NCI-H2196 treated with DMSO at 0.1 percent for 48 hours (cell line): ENCODE measurements around the gene EHD4.

Source experiments
- DNase-seq: peaks from one replicate; lab custom pipeline; 2025; ENCODE audit not compliant: unreplicated experiment; lab: John Stamatoyannopoulos, UW

Gene EHD4

GRCh38 chr15:41958002-41958420, 14.3 kb downstream of the EHD4 start:
- no peak for DNase-seq

- no peak for DNase-seq
Measured at GRCh38 chr15:41957021-41957897, 15.1 kb downstream of the EHD4 start.

- no peak for DNase-seq
Measured at GRCh38 chr15:41955807-41956525, 16.4 kb downstream of the EHD4 start.

GRCh38 chr15:41955100-41955499, 17.3 kb downstream of the EHD4 start:
- no peak for DNase-seq

GRCh38 chr15:41954036-41954435, 18.3 kb downstream of the EHD4 start:
- no peak for DNase-seq

GRCh38 chr15:41952013-41952563, 20.3 kb downstream of the EHD4 start:
- DNase-seq, result no peak

- DNase-seq, result no peak
Measured at GRCh38 chr15:41951571-41951970, 20.8 kb downstream of the EHD4 start.

GRCh38 chr15:41950489-41950888, 21.9 kb downstream of the EHD4 start:
- DNase-seq, result no peak

GRCh38 chr15:41950127-41950483, 22.3 kb downstream of the EHD4 start:
- DNase-seq, result no peak

- no peak for DNase-seq
Measured at GRCh38 chr15:41949401-41950126, 22.8 kb downstream of the EHD4 start.

- DNase-seq, result no peak
Measured at GRCh38 chr15:41948490-41948889, 23.9 kb downstream of the EHD4 start.

- DNase-seq, result no peak
Measured at GRCh38 chr15:41946970-41947369, 25.4 kb downstream of the EHD4 start.

- no peak for DNase-seq
Measured at GRCh38 chr15:41945731-41946130, 26.6 kb downstream of the EHD4 start.

GRCh38 chr15:41945221-41945620, 27.1 kb downstream of the EHD4 start:
- no peak for DNase-seq

GRCh38 chr15:41944313-41944940, 27.9 kb downstream of the EHD4 start:
- no peak for DNase-seq

- no peak for DNase-seq
Measured at GRCh38 chr15:41943543-41944312, 28.6 kb downstream of the EHD4 start.

GRCh38 chr15:41942886-41943285, 29.5 kb downstream of the EHD4 start:
- no peak for DNase-seq

- DNase-seq, result no peak
Measured at GRCh38 chr15:41941644-41942415, 30.5 kb downstream of the EHD4 start.

GRCh38 chr15:41940441-41940857, 31.9 kb downstream of the EHD4 start:
- no peak for DNase-seq
